Endothelial cell of umbilical vein (primary cell): ENCODE data around the gene ASCL5. TPM values are rescaled to one million over a fixed set of nuclear protein-coding genes. Genes with fewer than 3 reads are reported as not detected.

ENCODE experiments used
- BruUV-seq: library from RNA; stranded (reverse); fragments of 400-500 nt; replicated peaks from 2 replicates; lab custom pipeline; 2021; lab: Mats Ljungman, UMichigan
- CTCF ChIA-PET: fragments of 300-600, 350-600 bp; sonication (Branson Sonifier 250); formaldehyde crosslinking; loops from one replicate; lab custom pipeline; 2021; ENCODE audit warnings: antibody characterized with exemption, inconsistent platforms; lab: Charles Lee
- POLR2A ChIA-PET: fragments of 300-600, 350-600 bp; sonication (Branson Sonifier 250); formaldehyde crosslinking; loops from one replicate; lab custom pipeline; 2021; ENCODE audit warnings: antibody characterized with exemption, inconsistent platforms; lab: Charles Lee
- DNase-seq: peaks from one replicate; pipeline ENCODE4 v3.0.0-alpha.2; 2011; ENCODE audit warnings: low read depth, low spot score
- FAIRE-seq: peaks from 2 replicates; lab custom pipeline; 2011; peaks lifted over from hg19 to GRCh38; lab: Jason Lieb, UNC
- H2AFZ ChIP-seq: 2 replicates; pipeline ENCODE4 v1.6.0; 2012; ENCODE audit warnings: low read depth, low read length, control low read depth, inconsistent platforms
- H3K27ac ChIP-seq: 2 replicates; pipeline ENCODE4 v1.5.1; 2011; ENCODE audit warnings: low read depth, mild to moderate bottlenecking, control low read depth, low read length, moderate library complexity; ENCODE audit not compliant: insufficient read depth
- H3K27me3 ChIP-seq, 2 experiments: 2 replicates each; pipeline versions ENCODE4 v1.6.0 to v1.6.1; 2011; ENCODE audit warnings: low read length in 2 of 2, mixed read lengths in 1 of 2; ENCODE audit not compliant: control insufficient read depth in 2 of 2, insufficient read depth in 2 of 2
- H3K36me3 ChIP-seq, 2 experiments: 2 replicates in 1 of 2; 3 replicates in 1 of 2; pipeline ENCODE4 v1.5.1; 2011; ENCODE audit warnings: low read length in 2 of 2, mild to moderate bottlenecking in 1 of 2, moderate library complexity in 1 of 2; ENCODE audit not compliant: control insufficient read depth in 2 of 2, insufficient read depth in 2 of 2; ENCODE audit errors: extremely low read depth in 1 of 2
- H3K4me1 ChIP-seq: 3 replicates; pipeline ENCODE4 v1.5.1; 2011; ENCODE audit warnings: mild to moderate bottlenecking, low read length; ENCODE audit not compliant: control insufficient read depth, insufficient read depth; ENCODE audit errors: extremely low read depth
- H3K4me2 ChIP-seq: 2 replicates; pipeline ENCODE4 v1.6.1; 2011; ENCODE audit warnings: low read length, control low read depth, mixed read lengths; ENCODE audit not compliant: insufficient read depth
- H3K4me3 ChIP-seq, 3 experiments: fragments of 200-600 bp in 1 of 3; sonication (generic), shearing (Covaris generic) in 1 of 3; replicated peaks in 1 of 3; 2 replicates each; pipeline ENCODE4 v1.5.1; 2011 to 2016; ENCODE audit warnings: control low read depth in 3 of 3, low read length in 3 of 3, mild to moderate bottlenecking in 2 of 3, inconsistent platforms in 1 of 3, low read depth in 1 of 3, moderate library complexity in 1 of 3; ENCODE audit not compliant: insufficient read depth in 1 of 3
- H3K79me2 ChIP-seq: 2 replicates; pipeline ENCODE4 v1.6.0; 2012; ENCODE audit warnings: low read length, inconsistent platforms; ENCODE audit not compliant: control insufficient read depth, insufficient read depth
- H3K9ac ChIP-seq: replicated peaks from 2 replicates; pipeline ENCODE3; 2011; ENCODE audit warnings: low read length, control low read depth; ENCODE audit not compliant: insufficient read depth; ENCODE audit errors: extremely low read depth
- H3K9me1 ChIP-seq: replicated peaks from 3 replicates; pipeline ENCODE4 v1.6.0; 2011; ENCODE audit warnings: mild to moderate bottlenecking, low read length; ENCODE audit not compliant: control insufficient read depth, insufficient read depth; ENCODE audit errors: extremely low read depth
- H3K9me3 ChIP-seq: replicated peaks from 2 replicates; pipeline ENCODE4 v1.5.1; 2012; ENCODE audit warnings: low read length, inconsistent platforms; ENCODE audit not compliant: control insufficient read depth, insufficient read depth
- H4K20me1 ChIP-seq: replicated peaks from 2 replicates; pipeline ENCODE3; 2011; ENCODE audit warnings: mild to moderate bottlenecking, low read length; ENCODE audit not compliant: control insufficient read depth, insufficient read depth; ENCODE audit errors: extremely low read depth
- EZH2 ChIP-seq: IDR thresholded peaks from 2 replicates; pipeline ENCODE4 v1.6.1; 2012; ENCODE audit warnings: borderline replicate concordance, low read depth, mild to moderate bottlenecking, moderate library complexity, low read length, inconsistent platforms; ENCODE audit not compliant: severe bottlenecking
- FOS ChIP-seq: IDR thresholded peaks from 2 replicates; pipeline ENCODE4 v1.6.1; 2011; ENCODE audit warnings: mild to moderate bottlenecking, low read length, moderate library complexity, borderline replicate concordance; ENCODE audit not compliant: insufficient read depth
- GATA2 ChIP-seq: IDR thresholded peaks from 2 replicates; pipeline ENCODE4 v1.7.0; 2011; ENCODE audit warnings: low read depth, mild to moderate bottlenecking, moderate library complexity, mixed read lengths, low read length; ENCODE audit not compliant: insufficient read length, insufficient read depth
- JUN ChIP-seq: IDR thresholded peaks from 2 replicates; pipeline ENCODE4 v1.6.1; 2011; ENCODE audit warnings: borderline replicate concordance, low read depth; ENCODE audit not compliant: insufficient read length, insufficient read depth
- MYC ChIP-seq: IDR thresholded peaks from one replicate; pipeline ENCODE4 v1.6.1; 2011; ENCODE audit warnings: mild to moderate bottlenecking, low read depth, low read length
- POLR2A ChIP-seq: IDR thresholded peaks from 2 replicates; pipeline ENCODE4 v1.6.1; 2012; ENCODE audit warnings: low read depth, mild to moderate bottlenecking, control low read depth, low read length
- POLR2AphosphoS5 ChIP-seq: IDR thresholded peaks from 2 replicates; pipeline ENCODE4 v1.6.1; 2012; ENCODE audit warnings: low read depth, mild to moderate bottlenecking, control low read depth, low read length, moderate library complexity; ENCODE audit not compliant: insufficient read depth
- dilution Hi-C: fragments of 300-500 bp; cut with MboI; formaldehyde crosslinking; loops from one replicate; pipeline ENCODE4 v1.15.0; 2019; ENCODE audit warnings: low sequenced_read_pairs; ENCODE audit not compliant: extremely low pct_ligation_motif_present
- intact Hi-C: fragments of 100-400 bp; cut with micrococcal nuclease; formaldehyde crosslinking; loops from one replicate; pipeline ENCODE4 v1.10.0; 2022
- polyA plus RNA-seq, 4 experiments: library from polyadenylated mRNA; depleted of rRNA in 3 of 4; stranded (reverse) in 3 of 4; unstranded in 1 of 4; fragments of >200 nt; gene quantifications; 2 replicates each; pipeline versions ENCODE4 v1.2.1 to v1.2.3, GENCODE V29; 2011 to 2012; ENCODE audit warnings: missing spikeins in 1 of 4
- total RNA-seq: library from RNA; stranded (reverse); gene quantifications from 2 replicates; pipeline ENCODE4 v1.2.3, GENCODE V29; 2021
- TF ChIP-seq, protein P1 (sequence below): IDR thresholded peaks from 2 replicates; pipeline ENCODE4 v1.6.1; 2011; ENCODE audit not compliant: insufficient read depth, insufficient read length

ASCL5 gene
- total and polyA plus RNA-seq, 2 donors (not counting 3 experiments of a cell fraction or from before 2014, with no cell fraction given), result not detected

DNA sequence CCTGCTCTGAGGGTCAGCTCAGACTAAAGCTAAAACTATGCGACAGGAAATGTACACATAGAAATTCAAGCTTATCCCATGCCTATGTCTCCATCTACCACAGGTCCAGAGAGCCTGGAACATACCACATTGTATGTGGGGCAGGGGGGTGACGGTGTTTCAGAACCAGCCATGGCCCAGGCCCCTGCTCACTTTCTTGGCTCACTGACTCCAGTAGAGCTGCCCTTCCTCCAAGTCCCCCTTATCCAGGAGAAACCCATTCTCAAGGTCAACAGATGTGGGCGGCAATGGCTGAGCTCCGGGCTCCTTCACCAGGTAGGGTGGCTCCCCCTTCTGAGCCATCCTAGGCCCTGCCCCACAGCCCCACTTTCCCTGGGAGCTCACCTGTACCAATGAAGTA, 35.7 kb downstream of the ASCL5 start:
- dilution Hi-C loops, result no loop called here
- Histone ChIP-seq H3K27ac (no peak overlapping the region), H3K36me3 (no peaks in the 10 kb centered on the region), H3K4me1 (no peaks in the 10 kb centered on the region), H4K20me1 (no peaks in the 10 kb centered on the region), H3K4me2 (no peak overlapping the region), H3K9me3 (no peaks in the 10 kb centered on the region), H3K9me1 (no peaks in the 10 kb centered on the region), H2AFZ (no peak overlapping the region), H3K27me3 (peaks cover 4 to 13% of the 10 kb centered on the region in 2 experiments), H3K79me2 (no peaks in the 10 kb centered on the region), H3K4me3 (no peak overlapping the region), H3K9ac (no peak overlapping the region)
- BruUV-seq, result no TSS peak
- ChIA-PET POLR2A (no interaction called here), CTCF (interaction anchor here (1.1 to 1.2 kb wide), 3 partner anchors 25 to 120 kb away, joined by 3 read pairs; no protein-coding TSS in a partner anchor)
- intact Hi-C loops, result no loop called here
- no peak for FAIRE-seq
- TF ChIP-seq EZH2, result no peak
- no peak for DNase-seq

DNA sequence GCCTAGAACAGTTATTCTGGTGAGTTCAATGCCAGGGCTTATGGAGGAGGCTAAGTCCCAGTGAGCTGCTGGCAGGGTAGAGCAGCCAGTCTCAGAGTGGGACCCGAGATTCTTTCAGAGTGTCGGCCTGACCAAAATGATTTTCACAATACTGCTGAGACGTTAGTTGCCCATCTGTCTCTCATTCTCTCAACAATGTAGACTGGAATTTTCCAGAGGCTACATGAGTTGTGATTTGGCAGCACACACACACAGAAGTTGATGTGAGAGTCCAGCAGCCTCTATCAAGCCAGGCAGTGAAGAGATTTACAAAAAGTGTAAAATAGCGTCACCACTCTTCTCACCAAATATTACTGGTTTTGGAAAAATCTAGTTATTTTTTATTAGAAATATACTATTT, 36.4 kb downstream of the ASCL5 start:
- dilution Hi-C loops (no loop called here), intact Hi-C loops (no loop called here)
- no peaks in the 10 kb centered on the region for H4K20me1 ChIP-seq
- FAIRE-seq (no peak), DNase-seq (no peak)
- no peak overlapping the region for H3K27ac ChIP-seq
- BruUV-seq, result no TSS peak
- no peaks in the 10 kb centered on the region for H3K79me2 ChIP-seq
- H3K4me2 ChIP-seq, result no peak overlapping the region
- H3K27me3 ChIP-seq, result peaks cover 4 to 12% of the 10 kb centered on the region in 2 experiments
- H2AFZ ChIP-seq, result no peak overlapping the region
- CTCF ChIA-PET, result no interaction called here
- H3K9me1 ChIP-seq, result no peaks in the 10 kb centered on the region
- no peaks in the 10 kb centered on the region for H3K9me3 ChIP-seq
- H3K4me3 ChIP-seq, result no peak overlapping the region
- H3K9ac ChIP-seq, result no peak overlapping the region
- POLR2A ChIA-PET, result no interaction called here
- TF ChIP-seq POLR2AphosphoS5 (no peak), JUN (no peak), FOS (no peak), POLR2A (no peak), GATA2 (no peak), MYC (no peak), EZH2 (no peak)
- TF ChIP-seq, protein P1, sequence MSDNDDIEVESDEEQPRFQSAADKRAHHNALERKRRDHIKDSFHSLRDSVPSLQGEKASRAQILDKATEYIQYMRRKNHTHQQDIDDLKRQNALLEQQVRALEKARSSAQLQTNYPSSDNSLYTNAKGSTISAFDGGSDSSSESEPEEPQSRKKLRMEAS, result no peak
- H3K4me1 ChIP-seq, result no peaks in the 10 kb centered on the region
- H3K36me3 ChIP-seq, result no peaks in the 10 kb centered on the region
